UCSD-AML1 (cell line): Measurements from ENCODE around the gene HRH1.

Experiments
- DNase-seq: peaks from one replicate; lab custom pipeline; 2025; ENCODE audit not compliant: unreplicated experiment; lab: John Stamatoyannopoulos, UW

Gene HRH1

GRCh38 chr3:11275926-11276325, 121.6 kb downstream of the HRH1 start:
- no peak for DNase-seq

GRCh38 chr3:11276901-11277300, 122.6 kb downstream of the HRH1 start:
- no peak for DNase-seq

DNA sequence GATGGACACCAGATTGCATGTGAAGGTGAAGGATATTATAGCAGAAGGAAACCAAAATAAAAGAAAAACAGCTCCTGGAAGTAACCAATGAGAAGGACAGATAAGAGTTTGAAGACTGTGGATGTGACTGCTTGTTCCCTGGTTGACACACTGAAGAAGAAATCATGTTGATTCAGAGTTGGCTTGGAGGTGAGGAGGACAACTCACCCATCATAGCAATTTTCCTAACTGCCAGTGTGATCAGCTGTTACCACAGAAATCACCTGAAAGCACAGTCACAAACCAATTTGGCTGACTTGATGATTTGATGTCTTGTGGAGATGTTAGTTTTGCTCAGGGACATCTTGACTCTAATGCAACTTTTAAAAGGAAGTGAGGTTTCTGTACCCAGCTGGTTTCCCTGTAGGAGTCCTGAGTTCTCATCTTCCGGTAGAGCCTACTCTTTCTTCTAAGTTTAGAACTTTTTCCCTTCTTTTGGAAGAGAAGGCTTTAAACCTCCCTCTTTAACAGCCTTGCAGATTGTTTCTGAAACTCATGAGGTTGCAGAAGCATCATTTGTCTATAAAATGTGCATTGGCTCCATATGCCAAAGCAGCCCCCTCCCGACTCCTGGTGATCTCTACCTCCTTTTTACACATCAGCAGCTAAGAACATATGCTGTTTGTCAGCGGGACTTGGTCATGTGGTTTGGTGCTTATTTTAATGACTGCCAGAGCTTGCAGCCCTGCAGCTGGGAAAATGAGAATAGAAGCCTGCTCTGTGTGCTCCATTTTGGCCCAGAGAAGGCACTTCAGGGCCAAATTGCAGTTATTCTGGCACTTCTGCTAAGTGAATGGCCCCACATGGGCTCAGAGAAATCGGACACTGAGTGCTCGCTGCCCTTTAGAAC, 128.2 kb downstream of the HRH1 start:
- no peak for DNase-seq

- DNase-seq = no peak
These were observed 128.8 kb downstream of the HRH1 start for GRCh38 chr3:11283139-11283475.

DNA sequence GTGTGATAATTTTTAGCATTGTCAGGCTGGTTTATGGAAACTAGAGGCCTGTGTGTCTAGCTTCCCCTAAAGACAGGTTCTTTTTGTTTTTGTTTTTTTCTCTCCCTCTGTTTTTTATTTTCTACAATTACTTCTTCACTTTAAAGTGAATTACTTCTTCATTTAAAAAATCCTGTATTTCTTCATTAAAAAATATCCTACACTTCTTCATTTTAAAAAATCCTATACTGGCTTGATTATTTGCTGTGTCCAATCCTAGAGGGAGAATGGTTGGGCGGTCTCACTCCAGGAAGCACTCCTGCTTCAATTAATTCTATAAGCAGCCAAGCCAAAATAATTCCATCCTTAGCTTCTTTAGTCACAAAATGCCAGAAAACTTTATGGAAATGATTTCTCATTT, 129.7 kb downstream of the HRH1 start:
- DNase-seq = no peak

- DNase-seq = no peak
These were observed 131.2 kb downstream of the HRH1 start for GRCh38 chr3:11285471-11285870.

DNA sequence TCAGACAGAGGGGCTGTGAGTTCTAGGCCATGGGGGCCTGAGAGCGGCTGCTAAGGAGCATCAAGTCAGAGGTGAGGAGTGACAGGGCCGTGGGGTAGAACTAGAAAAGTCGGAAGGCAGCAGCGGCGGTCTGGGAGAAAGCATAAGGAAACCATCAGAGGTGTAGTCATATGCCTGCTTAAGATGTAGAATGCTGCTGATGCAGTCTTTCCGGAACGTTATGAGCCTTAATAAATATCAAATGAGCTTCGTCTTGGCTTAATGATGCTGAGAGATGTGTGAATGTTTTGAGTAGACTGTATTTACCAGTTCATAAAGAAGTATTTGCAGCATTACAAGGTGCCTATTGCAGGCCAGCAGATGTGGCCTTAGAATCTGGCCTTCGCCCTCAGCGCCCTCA, 133.1 kb downstream of the HRH1 start:
- no peak for DNase-seq

GRCh38 chr3:11288021-11288491, 133.8 kb downstream of the HRH1 start:
- DNase-seq = no peak

DNA sequence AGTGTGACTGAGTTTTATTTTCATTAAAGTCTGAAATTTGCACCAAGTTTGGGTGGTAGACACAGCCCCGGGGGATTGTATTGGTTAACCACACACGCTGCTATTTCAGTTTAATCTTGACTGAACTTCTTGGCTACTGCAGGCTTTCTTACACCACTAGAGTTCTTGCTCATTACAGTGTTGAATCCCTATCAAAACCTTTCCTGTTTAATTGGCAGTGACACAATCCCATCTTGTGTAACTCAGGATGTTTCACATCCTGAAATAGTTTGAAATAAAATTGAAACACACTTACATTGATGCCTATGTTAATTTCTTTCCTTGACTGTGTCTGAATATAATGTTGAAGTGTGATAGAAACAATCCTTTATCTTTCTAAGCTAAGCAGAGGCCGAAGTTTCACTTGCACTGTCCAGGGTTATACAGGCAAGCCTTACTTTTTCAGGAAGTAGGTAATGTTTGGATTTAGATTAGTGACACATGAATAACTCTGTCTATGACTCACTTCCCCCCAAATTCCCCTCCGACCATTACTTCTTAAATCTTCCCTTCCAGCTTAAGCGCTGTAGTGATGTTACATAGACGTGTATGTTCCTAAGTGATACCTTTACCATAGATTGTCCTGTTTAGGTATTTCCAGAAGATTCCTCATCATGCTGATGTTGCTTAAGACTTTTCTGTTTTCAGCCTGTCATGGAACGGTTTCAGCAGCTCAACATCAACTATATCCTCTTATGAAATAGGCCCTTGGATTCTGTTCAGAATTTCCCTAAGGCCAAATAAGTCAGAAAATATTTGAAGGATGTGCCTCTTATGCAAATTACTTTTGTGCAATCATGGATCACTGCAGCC, 134.7 kb downstream of the HRH1 start:
- no peak for DNase-seq

- DNase-seq = no peak
These were observed 135.6 kb downstream of the HRH1 start for GRCh38 chr3:11289864-11290263.

DNA sequence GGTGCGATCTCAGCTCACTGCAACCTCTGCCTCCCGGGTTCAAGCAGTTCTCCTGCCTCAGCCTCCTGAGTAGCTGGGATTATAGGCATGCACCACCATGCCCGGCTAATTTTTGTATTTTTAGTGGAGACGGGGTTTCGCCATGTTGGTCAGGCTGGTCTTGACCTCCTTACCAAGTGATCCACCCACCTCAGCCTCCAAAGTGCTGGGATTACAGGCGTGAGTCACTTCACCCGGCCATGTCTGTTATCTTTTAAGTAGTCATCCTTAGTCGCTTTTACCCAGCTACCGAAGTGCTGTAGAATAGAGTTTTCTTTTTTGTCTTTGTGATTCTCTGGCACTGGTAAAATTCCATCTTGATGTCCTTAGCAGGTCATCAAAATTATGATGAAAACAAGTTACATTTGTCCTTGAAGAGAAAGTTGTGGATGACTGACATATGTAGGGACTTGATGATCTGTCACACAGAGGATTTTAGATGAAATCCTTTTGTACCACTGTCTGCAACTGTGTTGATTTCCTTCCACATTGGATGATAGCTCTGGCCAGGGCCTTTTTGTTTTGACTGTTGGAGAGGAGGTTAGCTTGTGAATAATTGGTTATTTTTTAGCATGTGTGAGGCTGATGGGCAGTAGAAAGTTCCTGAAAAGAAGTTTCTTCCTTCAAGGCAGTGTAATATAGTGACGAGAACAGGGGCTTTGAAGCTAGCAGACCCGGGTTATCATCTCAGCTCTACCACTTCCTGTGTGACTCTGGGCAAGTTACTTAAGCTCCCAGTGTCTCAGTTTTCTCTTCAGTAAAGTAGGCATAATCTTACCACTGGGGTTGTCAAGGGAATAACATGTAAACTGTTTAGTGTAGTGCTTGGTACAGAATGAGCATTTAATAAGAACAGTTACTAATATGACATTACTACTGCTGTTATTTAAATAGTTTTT, 136.7 kb downstream of the HRH1 start:
- no peak for DNase-seq

- no peak for DNase-seq
These were observed 137.5 kb downstream of the HRH1 start for GRCh38 chr3:11291808-11292207.

GRCh38 chr3:11297126-11297525, 142.8 kb downstream of the HRH1 start:
- DNase-seq = no peak

DNA sequence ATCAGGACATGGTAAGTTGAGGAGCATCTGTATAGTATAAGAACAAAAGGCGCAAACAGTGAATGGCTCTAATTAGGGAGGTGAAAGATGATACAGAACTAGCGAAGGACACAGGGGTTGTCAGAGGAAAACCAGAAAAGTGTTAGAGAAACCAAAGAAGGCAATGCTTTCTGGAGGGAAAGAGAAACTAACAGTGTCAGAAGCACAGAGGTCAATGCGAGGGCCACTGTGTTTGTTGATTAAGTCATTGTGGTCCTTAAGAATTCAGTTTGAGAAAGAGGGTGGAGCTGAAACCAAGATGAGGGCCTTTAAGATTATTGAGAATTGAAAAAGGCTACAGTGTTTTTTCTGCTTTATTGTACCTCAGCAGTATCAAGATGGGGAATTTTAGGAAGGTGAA, 146.7 kb downstream of the HRH1 start:
- no peak for DNase-seq

GRCh38 chr3:11302444-11302843, 148.2 kb downstream of the HRH1 start:
- no peak for DNase-seq

DNA sequence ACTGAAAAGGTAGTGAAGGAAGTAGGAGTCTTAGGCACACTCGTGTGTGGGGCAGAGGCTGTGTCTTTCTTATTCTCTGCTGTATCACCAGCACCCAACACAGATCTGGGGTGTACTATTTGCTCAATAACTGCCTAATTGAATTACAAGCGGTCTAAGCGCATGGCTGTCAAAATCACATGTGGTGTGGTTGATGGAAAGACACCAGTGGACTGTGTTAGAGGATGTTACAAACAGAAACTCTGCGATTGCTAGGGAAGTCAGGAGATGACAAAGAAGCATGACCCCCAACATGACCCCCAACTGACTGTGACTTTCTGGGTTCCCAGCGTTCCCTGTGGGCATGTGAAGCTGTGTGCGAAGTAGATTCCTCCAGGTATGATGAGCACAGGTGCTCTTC, 149.9 kb downstream of the HRH1 start:
- DNase-seq = no peak

DNA sequence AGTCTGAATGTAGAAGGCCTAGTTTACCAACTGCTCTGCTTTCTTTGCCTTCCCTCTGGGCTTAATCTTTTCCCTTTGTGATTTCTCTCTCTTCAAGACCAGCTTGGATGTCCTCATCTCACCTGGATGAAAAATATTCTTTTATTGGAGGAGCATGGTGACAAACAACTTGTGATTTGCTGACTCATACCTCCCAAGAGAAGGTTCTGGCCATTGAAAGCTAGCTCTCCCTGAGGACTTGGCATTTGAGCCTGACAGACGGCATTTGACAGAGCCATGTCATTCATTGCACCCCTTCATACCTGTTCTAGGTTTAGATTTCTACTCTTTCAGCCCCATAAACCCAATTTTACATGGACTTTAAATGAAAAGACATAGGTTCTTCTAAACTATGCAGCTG, 151.2 kb downstream of the HRH1 start:
- DNase-seq = no peak

DNA sequence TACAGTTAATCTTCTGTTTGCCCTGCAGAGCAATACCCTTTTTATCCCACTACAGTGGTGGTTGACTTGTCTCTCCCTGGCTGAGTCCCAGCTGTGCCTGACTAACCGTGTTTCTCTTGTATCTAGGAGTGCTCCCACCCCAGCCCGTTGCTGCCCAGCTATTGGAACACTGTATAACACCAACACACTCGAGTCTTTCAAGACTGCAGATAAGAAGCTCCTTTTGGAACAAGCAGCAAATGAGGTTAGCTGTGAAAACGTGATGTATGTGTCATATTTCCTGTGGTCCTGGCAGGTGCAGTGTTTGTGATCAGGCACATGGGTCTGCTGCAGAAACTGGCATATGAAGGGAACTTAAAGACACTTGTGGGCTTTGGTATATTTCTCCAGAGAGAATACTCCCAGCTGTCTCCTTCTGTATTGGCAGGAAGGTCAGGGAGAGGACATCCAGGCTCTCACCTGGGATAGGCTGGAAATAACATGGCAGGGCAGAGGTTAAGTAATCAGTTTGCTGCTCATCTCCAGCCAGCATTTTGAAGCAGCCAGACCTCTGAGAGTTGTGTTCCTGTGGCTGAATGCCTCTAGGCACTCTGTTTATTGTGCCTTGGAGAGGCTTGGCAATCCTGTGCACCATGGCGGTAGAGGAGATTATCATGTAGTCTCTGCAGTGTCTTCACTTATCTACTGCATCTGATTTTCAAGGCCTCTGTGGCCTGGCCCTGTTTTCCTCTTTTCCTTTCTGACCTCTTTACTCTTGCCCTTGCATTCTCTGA, 152.7 kb downstream of the HRH1 start:
- no peak for DNase-seq

GRCh38 chr3:11307830-11308432, 153.6 kb downstream of the HRH1 start:
- no peak for DNase-seq

DNA sequence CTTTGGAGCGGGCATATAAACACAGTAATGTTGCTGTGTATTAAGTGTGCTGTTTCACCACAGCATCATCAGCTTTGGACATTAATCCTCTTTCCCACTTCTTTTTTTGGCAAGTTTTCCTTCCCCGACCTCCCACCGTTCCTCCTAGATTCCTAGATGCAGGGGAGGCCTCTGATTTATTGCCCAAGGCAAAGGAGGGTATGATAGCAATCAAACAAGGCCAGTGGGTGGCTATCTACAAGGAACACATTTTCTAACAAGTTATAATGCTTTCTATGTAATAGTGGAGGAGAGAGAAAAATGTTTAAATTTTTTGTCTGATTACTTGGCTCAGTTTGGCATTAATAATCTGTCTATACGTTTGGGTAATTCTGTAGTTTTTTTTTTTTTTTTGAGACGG, 156.0 kb downstream of the HRH1 start:
- DNase-seq = no peak
